Vagina (tissue), 2 donors: ENCODE data around the gene GALNT9.

Experiments used
- POLR2A ChIP-seq, 2 donors: fragments of 450-650 bp; IDR thresholded peaks; one replicate each; pipeline ENCODE4 v1.6.1; 2017; ENCODE audit warnings: antibody characterized with exemption in 2 of 2, mild to moderate bottlenecking in 2 of 2, moderate library complexity in 2 of 2
- POLR2AphosphoS5 ChIP-seq, 2 donors: sonication (generic); formaldehyde crosslinking; IDR thresholded peaks; one replicate each; pipeline ENCODE4 v1.9.0; 2017; ENCODE audit warnings: antibody characterized with exemption in 2 of 2, mild to moderate bottlenecking in 2 of 2, low read depth in 1 of 2; ENCODE audit not compliant: insufficient read depth in 1 of 2
- TF ChIP-seq, protein P1 (sequence below), 3 experiments: fragments of 450-650 bp in 2 of 3; fragments of 200-600 bp in 1 of 3; sonication (generic) in 1 of 3; IDR thresholded peaks; one replicate each; pipeline ENCODE4 v1.5.1; 2017 to 2019; ENCODE audit warnings: antibody characterized with exemption in 3 of 3, mild to moderate bottlenecking in 2 of 3, moderate library complexity in 2 of 3

- TF ChIP-seq, protein P1, sequence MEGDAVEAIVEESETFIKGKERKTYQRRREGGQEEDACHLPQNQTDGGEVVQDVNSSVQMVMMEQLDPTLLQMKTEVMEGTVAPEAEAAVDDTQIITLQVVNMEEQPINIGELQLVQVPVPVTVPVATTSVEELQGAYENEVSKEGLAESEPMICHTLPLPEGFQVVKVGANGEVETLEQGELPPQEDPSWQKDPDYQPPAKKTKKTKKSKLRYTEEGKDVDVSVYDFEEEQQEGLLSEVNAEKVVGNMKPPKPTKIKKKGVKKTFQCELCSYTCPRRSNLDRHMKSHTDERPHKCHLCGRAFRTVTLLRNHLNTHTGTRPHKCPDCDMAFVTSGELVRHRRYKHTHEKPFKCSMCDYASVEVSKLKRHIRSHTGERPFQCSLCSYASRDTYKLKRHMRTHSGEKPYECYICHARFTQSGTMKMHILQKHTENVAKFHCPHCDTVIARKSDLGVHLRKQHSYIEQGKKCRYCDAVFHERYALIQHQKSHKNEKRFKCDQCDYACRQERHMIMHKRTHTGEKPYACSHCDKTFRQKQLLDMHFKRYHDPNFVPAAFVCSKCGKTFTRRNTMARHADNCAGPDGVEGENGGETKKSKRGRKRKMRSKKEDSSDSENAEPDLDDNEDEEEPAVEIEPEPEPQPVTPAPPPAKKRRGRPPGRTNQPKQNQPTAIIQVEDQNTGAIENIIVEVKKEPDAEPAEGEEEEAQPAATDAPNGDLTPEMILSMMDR (IDR thresholded peaks at IDR 0.05) = no peak
- no peak for TF ChIP-seq POLR2A (IDR thresholded peaks at IDR 0.05)
- TF ChIP-seq POLR2AphosphoS5 (IDR thresholded peaks at IDR 0.05; ENCODE audit: insufficient read depth in 1 of 2, low read depth in 1 of 2) = no peak
Measured at GRCh38 chr12:132286912-132287311, 42.5 kb downstream of the GALNT9 start.
